H9 (cell line): Measurements from ENCODE around the gene PXN. TPM values are rescaled to one million over a fixed set of nuclear protein-coding genes. Genes with fewer than 3 reads are reported as not detected.

ENCODE experiments used
- DNase-seq: peaks from one replicate; pipeline ENCODE4 v3.0.0-alpha.2; 2017
- H2AFZ ChIP-seq: one replicate; pipeline ENCODE4 v1.6.1; 2013; ENCODE audit warnings: mild to moderate bottlenecking, low read length, control low read depth, moderate library complexity
- H2AK5ac ChIP-seq: 2 replicates; pipeline ENCODE4 v1.6.1; 2013; ENCODE audit warnings: low read length, control low read depth, mixed read lengths; ENCODE audit not compliant: insufficient read length
- H2BK120ac ChIP-seq: one replicate; pipeline ENCODE4 v1.6.1; 2013; ENCODE audit warnings: low read depth, mild to moderate bottlenecking, low read length, control low read depth, inconsistent platforms; ENCODE audit not compliant: poor library complexity, severe bottlenecking
- H2BK12ac ChIP-seq: 2 replicates; pipeline ENCODE4 v1.6.1; 2013; ENCODE audit warnings: low read length, control low read depth, mixed read lengths, low read depth; ENCODE audit not compliant: insufficient read length
- H2BK15ac ChIP-seq: 2 replicates; pipeline ENCODE4 v1.6.1; 2013; ENCODE audit warnings: low read depth, low read length, control low read depth
- H2BK20ac ChIP-seq: one replicate; pipeline ENCODE4 v1.6.1; 2013; ENCODE audit warnings: low read depth, mild to moderate bottlenecking, low read length, control low read depth, inconsistent platforms; ENCODE audit not compliant: poor library complexity, severe bottlenecking
- H2BK5ac ChIP-seq: 2 replicates; pipeline ENCODE4 v1.6.1; 2013; ENCODE audit warnings: low read length, control low read depth, mixed read lengths; ENCODE audit not compliant: insufficient read length
- H3K14ac ChIP-seq: 2 replicates; pipeline ENCODE4 v1.6.1; 2013; ENCODE audit warnings: low read length, control low read depth; ENCODE audit not compliant: insufficient read depth
- H3K18ac ChIP-seq: 2 replicates; pipeline ENCODE4 v1.6.1; 2013; ENCODE audit warnings: low read depth, mild to moderate bottlenecking, mixed read lengths, low read length, control low read depth; ENCODE audit not compliant: insufficient read length
- H3K23ac ChIP-seq: 2 replicates; pipeline ENCODE4 v1.6.1; 2013; ENCODE audit warnings: low read length, control low read depth, mixed read lengths, low read depth; ENCODE audit not compliant: insufficient read length
- H3K23me2 ChIP-seq: 2 replicates; pipeline ENCODE4 v1.6.1; 2013; ENCODE audit warnings: low read depth, mild to moderate bottlenecking, mixed read lengths, low read length, control low read depth; ENCODE audit not compliant: insufficient read length, poor library complexity, severe bottlenecking
- H3K27ac ChIP-seq: 2 replicates; pipeline ENCODE4 v1.5.1; 2013; ENCODE audit warnings: low read length, control low read depth, mixed read lengths, low read depth; ENCODE audit not compliant: insufficient read length
- H3K27me3 ChIP-seq: 2 replicates; pipeline ENCODE4 v1.6.1; 2013; ENCODE audit warnings: low read length, control low read depth, inconsistent platforms; ENCODE audit not compliant: insufficient read depth
- H3K4ac ChIP-seq: 2 replicates; pipeline ENCODE4 v1.6.1; 2013; ENCODE audit warnings: low read depth, mild to moderate bottlenecking, control low read depth, inconsistent platforms, low read length, moderate library complexity
- H3K4me1 ChIP-seq: 2 replicates; pipeline ENCODE4 v1.6.1; 2013; ENCODE audit warnings: low read length, control low read depth, inconsistent platforms; ENCODE audit not compliant: insufficient read depth
- H3K4me2 ChIP-seq: 2 replicates; pipeline ENCODE4 v1.6.1; 2013; ENCODE audit warnings: low read length, control low read depth, mixed read lengths; ENCODE audit not compliant: insufficient read length, insufficient read depth
- H3K56ac ChIP-seq: 2 replicates; pipeline ENCODE4 v1.6.1; 2013; ENCODE audit warnings: low read depth, mild to moderate bottlenecking, mixed read lengths, low read length, control low read depth; ENCODE audit not compliant: insufficient read length
- H3K79me1 ChIP-seq: 2 replicates; pipeline ENCODE4 v1.6.1; 2013; ENCODE audit warnings: low read depth, mild to moderate bottlenecking, moderate library complexity, low read length, control low read depth, inconsistent platforms; ENCODE audit not compliant: insufficient read depth, poor library complexity, severe bottlenecking
- H3K79me2 ChIP-seq: 2 replicates; pipeline ENCODE4 v1.6.1; 2013; ENCODE audit warnings: low read length, control low read depth, inconsistent platforms; ENCODE audit not compliant: insufficient read depth
- H3K9ac ChIP-seq: 2 replicates; pipeline ENCODE4 v1.6.1; 2013; ENCODE audit warnings: low read length, control low read depth, mixed read lengths; ENCODE audit not compliant: insufficient read length; ENCODE audit errors: extremely low read depth
- H3K9me3 ChIP-seq: one replicate; pipeline ENCODE4 v1.6.1; 2013; ENCODE audit warnings: low read depth, low read length, inconsistent platforms; ENCODE audit not compliant: control insufficient read depth
- H3T11ph ChIP-seq: one replicate; pipeline ENCODE4 v1.6.1; 2013; ENCODE audit warnings: mild to moderate bottlenecking, low read length, control low read depth, inconsistent platforms
- H4K20me1 ChIP-seq: one replicate; pipeline ENCODE4 v1.6.1; 2013; ENCODE audit not compliant: control insufficient read depth, insufficient read length, insufficient read depth
- H4K5ac ChIP-seq: 2 replicates; pipeline ENCODE4 v1.6.1; 2013; ENCODE audit warnings: low read depth, mild to moderate bottlenecking, mixed read lengths, low read length, control low read depth; ENCODE audit not compliant: insufficient read length
- H4K8ac ChIP-seq: replicated peaks from 2 replicates; pipeline ENCODE4 v1.6.1; 2013; ENCODE audit warnings: low read length, control low read depth, mixed read lengths, low read depth; ENCODE audit not compliant: insufficient read length
- H4K91ac ChIP-seq: 2 replicates; pipeline ENCODE4 v1.6.1; 2013; ENCODE audit warnings: low read depth, mild to moderate bottlenecking, moderate library complexity, mixed read lengths, low read length, control low read depth; ENCODE audit not compliant: insufficient read length
- H3K27ac Mint-ChIP-seq, 3 experiments: 2 replicates in 2 of 3; 3 replicates in 1 of 3; pipeline ENCODE4 v1.8.0; 2020 to 2021; ENCODE audit warnings: mixed read lengths in 3 of 3, mild to moderate bottlenecking in 1 of 3, moderate library complexity in 1 of 3
- H3K27me3 Mint-ChIP-seq: 2 replicates; pipeline ENCODE4 v1.8.0; 2021; ENCODE audit warnings: low read depth, mild to moderate bottlenecking, moderate library complexity, mixed read lengths
- H3K36me3 Mint-ChIP-seq, 3 experiments: 2 replicates in 2 of 3; 3 replicates in 1 of 3; pipeline ENCODE4 v1.8.0; 2020 to 2021; ENCODE audit warnings: low read depth in 3 of 3, mixed read lengths in 3 of 3; ENCODE audit not compliant: insufficient read depth in 1 of 3
- H3K4me1 Mint-ChIP-seq, 2 experiments: 2 replicates each; pipeline ENCODE4 v1.8.0; 2020; ENCODE audit warnings: mixed read lengths in 2 of 2
- H3K4me3 Mint-ChIP-seq, 2 experiments: 2 replicates in 1 of 2; 3 replicates in 1 of 2; pipeline ENCODE4 v1.8.0; 2020 to 2021; ENCODE audit warnings: mild to moderate bottlenecking in 2 of 2, mixed read lengths in 2 of 2, moderate library complexity in 1 of 2
- H3K9me3 Mint-ChIP-seq, 2 experiments: 2 replicates in 1 of 2; 3 replicates in 1 of 2; pipeline ENCODE4 v1.8.0; 2020; ENCODE audit warnings: mild to moderate bottlenecking in 2 of 2, mixed read lengths in 2 of 2, moderate library complexity in 1 of 2
- CTCF ChIP-seq: fragments of 200-600 bp; sonication (generic); conservative IDR thresholded peaks from 3 replicates; pipeline ENCODE4 v1.8.0; 2021; ENCODE audit warnings: antibody characterized with exemption, mild to moderate bottlenecking
- whole genome bisulfite sequencing: extraction: QIAGEN DNeasy Blood & Tissue Kit; methylation state at CpG from one replicate; pipeline ENCODE4 v1.1.7; 2013; ENCODE audit warnings: missing lambda C conversion rate, low lambda C conversion rate, mixed read lengths; ENCODE audit not compliant: insufficient read length; ENCODE audit errors: extremely low coverage; 5-methylcytosine and 5-hydroxymethylcytosine counted together
- total RNA-seq: library from RNA; stranded (reverse); gene quantifications from 2 replicates; pipeline ENCODE4 v1.2.1, GENCODE V29; 2021

The PXN gene
- total RNA-seq, 1 experiment from 2014 or later: 92.8 TPM

GRCh38 chr12:120227233-120228040 is 38.1 kb downstream of the PXN start:
- Histone ChIP-seq H2BK20ac (no peak overlapping the region), H3K79me1 (no peaks in the 10 kb centered on the region), H2BK5ac (no peak overlapping the region), H3K79me2 (peaks cover 3% of the 10 kb centered on the region; the same call in 1 of the 2 replicates), H3K4ac (no peak overlapping the region), H2AK5ac (no peak overlapping the region), H3K23me2 (peaks cover 3% of the 10 kb centered on the region), H3K23ac (no peak overlapping the region), H4K5ac (no peak overlapping the region), H3K27ac (no peak overlapping the region), H3K56ac (no peak overlapping the region), H3K9me3 (no peaks in the 10 kb centered on the region), H2BK12ac (no peak overlapping the region), H2BK120ac (no peak overlapping the region), H4K8ac (no peak overlapping the region), H3K4me2 (no peak overlapping the region), H2AFZ (no peak overlapping the region), H4K91ac (no peak overlapping the region), H4K20me1 (no peaks in the 10 kb centered on the region), H3K9ac (no peak overlapping the region), H3K18ac (no peak overlapping the region), H2BK15ac (no peak overlapping the region), H3K4me1 (peaks cover 19% of the 10 kb centered on the region), H3K14ac (no peak overlapping the region), H3T11ph (no peak overlapping the region), H3K27me3 (no peaks in the 10 kb centered on the region)
- H3K9me3 Mint-ChIP-seq: no peaks in the 10 kb centered on the region
- WGBS: no CpG with 5 or more reads among the region's 8 CpGs
- H3K27me3 Mint-ChIP-seq: no peaks in the 10 kb centered on the region
- DNase-seq: no peak
- H3K4me3 Mint-ChIP-seq: no peak overlapping the region; a peak in 1 of 5 replicates
- peaks cover 10 to 24% (median 21%) of the 10 kb centered on the region in 3 experiments; a peak in 6 of 7 replicates for H3K36me3 Mint-ChIP-seq
- TF ChIP-seq CTCF: no peak
- peak overlapping the region; percentile 99; a peak in 5 of 7 replicates for H3K27ac Mint-ChIP-seq
- peaks cover 61 to 65% of the 10 kb centered on the region in 2 experiments for H3K4me1 Mint-ChIP-seq
